K562 (cell line): ENCODE results near the gene CREB3L1. TPM values are rescaled to one million over a fixed set of nuclear protein-coding genes. Genes with fewer than 3 reads are reported as not detected.

Source experiments
- CEBPG ChIP-seq, 3 experiments: fragments of 200-800 bp in 1 of 3; sonication (Bioruptor generic) in 1 of 3; sonication (generic) in 1 of 3; formaldehyde crosslinking in 1 of 3; IDR thresholded peaks in 2 of 3; conservative IDR thresholded peaks in 1 of 3; 2 replicates each; pipeline versions ENCODE4 v1.6.1 to v1.8.0; 2016 to 2022; ENCODE audit warnings: missing compliant biosample characterization in 2 of 3, missing genetic modification characterization in 2 of 3, mild to moderate bottlenecking in 1 of 3, missing genetic modification reagents in 1 of 3
- E4F1 ChIP-seq: fragments of 250-450 bp; sonication (Bioruptor Pico); IDR thresholded peaks from 2 replicates; pipeline ENCODE4 v1.5.0; 2021; ENCODE audit warnings: mild to moderate bottlenecking, borderline replicate concordance
- ELF1 ChIP-seq: fragments of 200-800 bp; sonication (Bioruptor generic); IDR thresholded peaks from 2 replicates; pipeline ENCODE4 v1.6.1; 2016; ENCODE audit warnings: missing genetic modification characterization, missing compliant biosample characterization
- GABPA ChIP-seq: fragments of 200-800 bp; sonication (Bioruptor generic); conservative IDR thresholded peaks from 2 replicates; pipeline ENCODE4 v1.6.1; 2016; ENCODE audit warnings: low read depth, missing genetic modification characterization, missing compliant biosample characterization
- IFI16 ChIP-seq: fragments of 250-450 bp; sonication (Bioruptor Pico); IDR thresholded peaks from 2 replicates; pipeline ENCODE4 v2.1.2; 2022; ENCODE audit warnings: mild to moderate bottlenecking, inconsistent platforms
- KLF10 ChIP-seq: fragments of 250-450 bp; sonication (Bioruptor Pico); IDR thresholded peaks from 2 replicates; pipeline ENCODE4 v1.6.1; 2021; ENCODE audit warnings: matching md5 sums
- NBN ChIP-seq: fragments of 450-650 bp; IDR thresholded peaks from 2 replicates; pipeline ENCODE4 v1.6.1; 2016; ENCODE audit warnings: low read depth, mild to moderate bottlenecking
- NKRF ChIP-seq: fragments of 450-650 bp; IDR thresholded peaks from 2 replicates; pipeline ENCODE4 v1.6.1; 2016; ENCODE audit warnings: borderline replicate concordance
- SMARCE1 ChIP-seq: fragments of 450-650 bp; IDR thresholded peaks from 2 replicates; pipeline ENCODE4 v1.7.1; 2016; ENCODE audit warnings: mild to moderate bottlenecking
- ZBTB40 ChIP-seq, 2 experiments: fragments of 450-650 bp in 1 of 2; sonication (generic) in 1 of 2; formaldehyde crosslinking in 1 of 2; IDR thresholded peaks; 2 replicates each; pipeline versions ENCODE4 v1.7.1 to v1.9.0; 2016 to 2022; ENCODE audit warnings: inconsistent platforms in 1 of 2, mild to moderate bottlenecking in 1 of 2, missing genetic modification reagents in 1 of 2
- ZNF133 ChIP-seq: fragments of 250-450 bp; sonication (Bioruptor Pico); IDR thresholded peaks from 2 replicates; pipeline ENCODE4 v1.4.0; 2020; ENCODE audit warnings: mild to moderate bottlenecking
- ZNF586 ChIP-seq: fragments of 450-650 bp; formaldehyde crosslinking; conservative IDR thresholded peaks from 2 replicates; pipeline ENCODE4 v1.4.0; 2020; ENCODE audit warnings: mild to moderate bottlenecking, moderate library complexity
- polyA plus RNA-seq, 8 experiments: library from polyadenylated mRNA; depleted of rRNA in 4 of 8; stranded (reverse) in 5 of 8; unstranded in 3 of 8; fragments of >200 nt; fragmentation: Nextera tagmentation in 2 of 8; fragmentation: Illumina TruSeq in 1 of 8; extraction: Ambion mirVana in 2 of 8; extraction: Trizol in 1 of 8; gene quantifications; 2 replicates each; pipeline versions ENCODE4 v1.2.1 to v1.2.3, GENCODE V29; 2011 to 2014; ENCODE audit warnings: inconsistent platforms in 1 of 8, missing spikeins in 1 of 8
- total RNA-seq, 7 experiments: library from RNA; depleted of rRNA in 6 of 7; stranded (reverse); fragments of >200 nt in 6 of 7; fragmentation: Illumina TruSeq in 2 of 7; extraction: Trizol in 2 of 7; gene quantifications; 2 replicates each; pipeline versions ENCODE4 v1.2.1 to v1.2.3, GENCODE V29; 2011 to 2021; ENCODE audit warnings: low replicate concordance in 1 of 7

CREB3L1 gene
- total and polyA plus RNA-seq, 9 of the 15 experiments (the other 6 are each of a cell fraction or from before 2014, with no cell fraction given), result 1.2 to 27.6 (median 3.7) TPM

- TF ChIP-seq NBN, result peak; percentile 78; the same call in 1 of the 2 replicates
- no peak for TF ChIP-seq NKRF
- 0 out of 2 replicates have a peak, but pooled peaks have one; percentile 62 for TF ChIP-seq SMARCE1
- no peak for TF ChIP-seq IFI16 (CRISPR knock-in tag)
- TF ChIP-seq ZNF586 (CRISPR knock-in tag), result peak; percentile 100
- no peak for TF ChIP-seq ZNF133 (CRISPR knock-in tag)
- TF ChIP-seq CEBPG (CRISPR knock-in tag; IDR thresholded peaks at IDR 0.05), result peak; percentile 100
- peak; percentile 99 to 100 for TF ChIP-seq CEBPG (tag; conservative IDR thresholded peaks at IDR 0.05 in 1 of 2, IDR thresholded peaks at IDR 0.05 in 1 of 2)
- TF ChIP-seq KLF10 (CRISPR knock-in tag), result no peak
- no peak; the same call in 1 of the 2 replicates for TF ChIP-seq ZBTB40 (IDR thresholded peaks at IDR 0.05)
- TF ChIP-seq ZBTB40 (CRISPR knock-in tag; IDR thresholded peaks at IDR 0.05), result no peak
- 0 out of 2 replicates have a peak, but pooled peaks have one; percentile 16 for TF ChIP-seq GABPA (tag)
- no peak for TF ChIP-seq E4F1
- peak; percentile 2; the same call in 1 of the 2 replicates for TF ChIP-seq ELF1
Observed at GRCh38 chr11:46242952-46243795, 34.3 kb upstream of the CREB3L1 start (continued).
